Sigmoid colon (tissue), 4 donors: ENCODE data around the gene JAKMIP1.

Experiments
- CTCF ChIP-seq, 4 experiments: fragments of 450-650 bp in 3 of 4; fragments of 200-600 bp in 1 of 4; IDR thresholded peaks; one replicate each; pipeline ENCODE4 v1.5.1; 2016 to 2019; ENCODE audit warnings: antibody characterized with exemption in 4 of 4, mild to moderate bottlenecking in 3 of 4, moderate library complexity in 2 of 4
- EP300 ChIP-seq, 4 donors: sonication (generic); formaldehyde crosslinking; IDR thresholded peaks; one replicate each; pipeline ENCODE4 v1.6.1; 2017; ENCODE audit warnings: antibody characterized with exemption in 4 of 4
- POLR2A ChIP-seq, 2 donors: fragments of 450-650 bp; IDR thresholded peaks; one replicate each; pipeline ENCODE4 v1.6.1; 2016; ENCODE audit warnings: antibody characterized with exemption in 2 of 2, mild to moderate bottlenecking in 2 of 2, moderate library complexity in 2 of 2

- TF ChIP-seq POLR2A (IDR thresholded peaks at IDR 0.05) (no peak), CTCF (IDR thresholded peaks at IDR 0.05) (no peak), EP300 (IDR thresholded peaks at IDR 0.05) (no peak)
Measured at GRCh38 chr4:6180841-6181631, 19.3 kb downstream of the JAKMIP1 start.
